Ascending aorta (tissue), 2 donors: Measurements from ENCODE around the gene KRTAP4-3. TPM values are rescaled to one million over a fixed set of nuclear protein-coding genes. Genes with fewer than 3 reads are reported as not detected.
A peak's percentile ranks its signal among the peaks of the same experiment; 100 is the strongest.

Experiments used
- DNase-seq, 2 donors: peaks; one replicate each; pipeline ENCODE4 v3.0.0-alpha.2; 2019; ENCODE audit warnings: low spot score in 2 of 2
- H3K27ac ChIP-seq, 2 donors: fragments of 200-600 bp; sonication (generic); one replicate each; pipeline ENCODE4 v1.5.1; 2016 to 2017; ENCODE audit warnings: mild to moderate bottlenecking in 1 of 2
- H3K27me3 ChIP-seq: fragments of 200-600 bp; sonication (generic); one replicate; pipeline ENCODE4 v1.5.1; 2017
- H3K36me3 ChIP-seq, 2 donors: fragments of 200-600 bp; sonication (generic); one replicate each; pipeline ENCODE4 v1.5.1; 2016
- H3K4me1 ChIP-seq, 2 donors: fragments of 200-600 bp; sonication (generic); one replicate each; pipeline ENCODE4 v1.5.1; 2016 to 2017; ENCODE audit warnings: mild to moderate bottlenecking in 1 of 2
- H3K4me3 ChIP-seq, 2 donors: fragments of 200-600 bp; sonication (generic); one replicate each; pipeline ENCODE4 v1.5.1; 2016 to 2017; ENCODE audit warnings: mild to moderate bottlenecking in 1 of 2
- H3K9me3 ChIP-seq, 2 donors: fragments of 200-600 bp; sonication (generic); one replicate each; pipeline ENCODE4 v1.5.1; 2016
- CTCF ChIP-seq, 3 experiments: fragments of 200-600 bp in 2 of 3; fragments of 450-650 bp in 1 of 3; sonication (generic) in 2 of 3; IDR thresholded peaks; one replicate each; pipeline ENCODE4 v1.5.1; 2016 to 2019; ENCODE audit warnings: antibody characterized with exemption in 3 of 3, mild to moderate bottlenecking in 1 of 3, moderate library complexity in 1 of 3
- intact Hi-C: fragments of 100-400 bp; cut with DNase I; formaldehyde crosslinking; loops from one replicate; pipeline ENCODE4 v1.15.1; 2023
- total RNA-seq: library from RNA; depleted of rRNA; stranded (reverse); fragments of >200 nt; gene quantifications from one replicate; pipeline ENCODE4 v1.1.0, GENCODE V29; 2016

KRTAP4-3 gene
- total RNA-seq, 1 donor from 2014 or later, result not detected

GRCh38 chr17:41178843-41179616 lies 11.0 kb upstream of the KRTAP4-3 start:
- Histone ChIP-seq H3K4me1 (no peaks in the 10 kb centered on the region), H3K4me3 (no peak overlapping the region), H3K9me3 (no peaks in the 10 kb centered on the region), H3K36me3 (no peaks in the 10 kb centered on the region), H3K27me3 (no peaks in the 10 kb centered on the region), H3K27ac (peak overlapping the region in 1 of 2 donors; percentile 15)
- no peak for TF ChIP-seq CTCF (IDR thresholded peaks at IDR 0.05)
- no peak for DNase-seq
- intact Hi-C loops, result no loop called here

GRCh38 chr17:41178341-41178740 lies 10.3 kb upstream of the KRTAP4-3 start:
- no peaks in the 10 kb centered on the region for H3K27me3 ChIP-seq
- no peaks in the 10 kb centered on the region for H3K4me1 ChIP-seq
- intact Hi-C loops, result no loop called here
- no peak for TF ChIP-seq CTCF (IDR thresholded peaks at IDR 0.05)
- no peak for DNase-seq
- H3K36me3 ChIP-seq, result no peaks in the 10 kb centered on the region
- no peaks in the 10 kb centered on the region for H3K9me3 ChIP-seq
- no peak overlapping the region for H3K4me3 ChIP-seq
- H3K27ac ChIP-seq, result peak overlapping the region in 1 of 2 donors; percentile 15

- no peaks in the 10 kb centered on the region for H3K36me3 ChIP-seq
- intact Hi-C loops, result no loop called here
- no peak for TF ChIP-seq CTCF (IDR thresholded peaks at IDR 0.05)
Measured at GRCh38 chr17:41177727-41178271, 9.8 kb upstream of the KRTAP4-3 start, which contains the start of gene KRTAP4-2. Gene KRTAP4-2, minus strand, starts transcription at chr17:41178221. Its CDS starts 57 bp downstream, at chr17:41178164.

GRCh38 chr17:41176744-41177387 lies 8.8 kb upstream of the KRTAP4-3 start:
- H3K27ac ChIP-seq, result no peak overlapping the region
- TF ChIP-seq CTCF (IDR thresholded peaks at IDR 0.05), result no peak
- intact Hi-C loops, result no loop called here

More at GRCh38 chr17:41177727-41178271, 9.8 kb upstream of the KRTAP4-3 start, which contains the start of gene KRTAP4-2:
- Histone ChIP-seq H3K27ac (peak within 1 kb of the TSS in 1 of 2 donors; percentile 15), H3K27me3 (no peaks in the 10 kb centered on the region), H3K4me1 (no peaks in the 10 kb centered on the region), H3K9me3 (no peaks in the 10 kb centered on the region), H3K4me3 (no peak within 1 kb of the TSS)
- no peak for DNase-seq

GRCh38 chr17:41171886-41172285 lies 3.9 kb upstream of the KRTAP4-3 start:
- intact Hi-C loops, result no loop called here
- Histone ChIP-seq H3K4me3 (no peak overlapping the region), H3K9me3 (no peaks in the 10 kb centered on the region), H3K27ac (no peak overlapping the region), H3K4me1 (no peaks in the 10 kb centered on the region), H3K36me3 (no peaks in the 10 kb centered on the region), H3K27me3 (no peaks in the 10 kb centered on the region)
- no peak for DNase-seq
- TF ChIP-seq CTCF (IDR thresholded peaks at IDR 0.05), result no peak

More at GRCh38 chr17:41176744-41177387, 8.8 kb upstream of the KRTAP4-3 start:
- DNase-seq, result no peak
- Histone ChIP-seq H3K4me1 (no peaks in the 10 kb centered on the region), H3K36me3 (no peaks in the 10 kb centered on the region), H3K27me3 (no peaks in the 10 kb centered on the region), H3K9me3 (no peaks in the 10 kb centered on the region), H3K4me3 (no peak overlapping the region)
